ENCODE data around the gene CASP8AP2.
A peak's percentile ranks its signal among the peaks of the same experiment; 100 is the strongest.
"Not testable (repeated sequence)": the region's sequence is repeated elsewhere in the genome, so short reads cannot be mapped to it uniquely, and the experiment has no call there.

The CASP8AP2 gene

DNA sequence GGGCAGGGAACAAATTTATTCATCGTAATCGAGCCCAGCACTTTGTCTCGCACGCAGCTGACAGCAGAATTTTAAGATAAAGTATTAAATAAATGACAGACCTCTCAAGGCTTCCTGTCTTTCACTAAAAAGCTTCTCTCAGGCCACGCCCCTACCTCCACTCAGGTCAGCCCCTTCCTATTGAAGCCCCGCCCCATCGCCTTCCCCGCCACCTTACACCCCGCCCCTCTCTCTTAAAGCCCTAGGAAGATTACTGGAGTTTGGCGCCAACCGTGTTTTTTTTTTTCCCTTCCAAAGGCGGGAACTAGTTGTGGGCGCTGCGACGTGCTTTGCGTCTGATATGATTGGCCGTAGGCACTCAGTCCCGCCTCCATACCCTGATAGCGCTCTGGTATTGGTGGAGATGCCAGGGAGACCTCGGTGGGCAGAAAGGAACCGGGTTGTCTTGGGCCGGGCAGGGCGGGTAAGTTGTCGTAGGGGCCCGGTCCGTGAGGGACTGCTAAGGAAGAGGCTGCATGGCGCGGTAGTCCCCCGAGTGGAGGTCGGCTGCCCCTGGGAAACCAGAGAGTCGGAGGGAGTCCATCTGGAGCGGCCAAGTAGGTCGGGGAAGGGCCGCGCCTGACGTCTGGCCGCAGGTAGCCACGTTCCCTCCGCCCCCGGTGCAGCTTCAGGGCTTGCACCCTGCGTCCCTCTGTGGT is at the start of gene CASP8AP2:
CASP8AP2 (plus strand) TSS at position 409 of the 698 bp plus-strand sequence.
- peak; percentile 90 to 91 for DNase-seq (ENCODE audit: low read depth in 2 of 2)

DNA sequence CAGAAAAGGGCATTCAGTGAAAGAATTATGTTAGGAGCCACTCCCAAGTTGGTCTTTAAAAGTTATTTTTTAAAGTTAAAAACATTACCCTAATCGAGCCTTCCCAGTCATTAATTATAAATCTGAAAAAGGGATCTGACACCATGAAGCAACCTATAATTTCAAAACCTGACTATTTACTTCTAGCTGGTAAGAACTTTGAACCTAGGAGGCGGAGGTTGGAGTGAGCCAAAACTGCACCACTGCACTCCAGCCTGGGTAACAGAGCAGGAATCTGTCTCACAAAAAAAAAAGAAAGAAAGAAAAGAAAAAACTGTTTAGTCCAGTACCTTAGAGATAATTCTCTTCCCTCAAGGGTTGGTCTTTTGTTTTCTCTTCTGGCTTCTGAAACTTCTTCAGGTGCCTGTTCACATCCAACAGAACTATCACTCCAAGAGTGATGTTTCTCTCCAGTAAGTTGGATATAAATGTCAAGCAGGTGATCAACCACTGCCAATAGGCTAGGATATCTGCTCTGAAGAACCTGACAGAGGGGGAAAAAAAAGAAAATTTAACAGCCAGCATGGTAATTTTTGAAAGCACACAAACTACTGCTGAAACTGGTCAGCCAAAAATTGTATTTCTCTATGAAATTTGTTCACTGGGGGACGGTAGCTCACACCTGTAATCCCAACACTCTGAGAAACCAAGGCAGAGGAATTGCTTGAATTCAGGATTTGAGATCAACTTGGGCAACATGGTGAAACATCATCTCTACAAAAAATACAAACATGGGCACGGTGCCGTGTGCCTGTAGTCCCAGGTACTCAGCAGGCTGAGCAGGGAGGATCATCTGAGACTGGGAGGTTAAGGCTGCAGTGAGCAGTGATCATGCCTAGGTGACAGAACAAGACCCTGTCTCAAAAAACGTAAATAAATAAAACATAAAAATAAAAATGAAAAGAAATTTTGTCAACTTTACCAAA is 48.3 kb upstream of the CASP8AP2 start:
- DNase-seq (ENCODE audit: low read depth in 2 of 2) = no peak

DNA sequence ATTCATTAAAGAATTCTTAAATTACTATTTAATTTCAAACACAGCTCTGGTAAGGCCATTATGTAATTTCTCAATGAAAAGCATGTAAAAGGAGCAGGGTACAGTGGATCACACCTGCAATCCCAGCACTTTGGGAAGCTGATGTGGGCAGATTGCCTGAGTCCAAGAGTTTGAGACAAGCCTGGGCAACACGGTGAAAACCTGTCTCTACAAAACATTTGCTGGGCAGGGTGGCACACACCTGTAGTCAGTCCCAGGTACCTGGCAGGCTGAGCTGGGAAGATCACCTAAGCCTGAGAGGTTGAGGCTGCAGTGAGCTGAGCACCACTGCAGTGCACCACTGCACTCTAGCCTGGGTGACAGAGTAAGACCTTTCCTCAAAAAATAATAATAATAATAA is 47.5 kb upstream of the CASP8AP2 start:
- no peak for DNase-seq (ENCODE audit: low read depth in 2 of 2)

GRCh38 chr6:89783293-89783692 is 46.4 kb upstream of the CASP8AP2 start:
- not testable (repeated sequence) for DNase-seq (ENCODE audit: low read depth in 2 of 2)

DNA sequence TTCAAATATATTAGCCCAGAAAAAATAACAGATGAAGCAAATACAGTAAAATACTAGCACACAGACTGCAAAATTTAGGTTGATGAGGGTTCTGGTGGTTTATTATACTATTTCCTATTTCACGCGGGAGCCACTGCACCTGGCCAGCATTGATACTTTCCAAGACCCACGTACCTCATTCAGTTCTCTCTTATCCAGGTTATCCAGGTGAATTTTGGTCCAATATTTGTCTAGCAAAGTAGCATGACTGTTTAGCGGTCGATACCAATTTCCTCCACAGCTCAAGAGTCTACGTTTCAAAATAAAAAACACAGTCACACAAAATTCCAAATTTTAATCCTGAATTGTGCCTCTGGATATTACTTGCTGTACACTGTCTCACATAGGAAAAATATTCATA is 44.8 kb upstream of the CASP8AP2 start:
- no peak for DNase-seq (ENCODE audit: low read depth in 2 of 2)

GRCh38 chr6:89786970-89787369 is 42.7 kb upstream of the CASP8AP2 start:
- no peak for DNase-seq (ENCODE audit: low read depth in 2 of 2)

DNA sequence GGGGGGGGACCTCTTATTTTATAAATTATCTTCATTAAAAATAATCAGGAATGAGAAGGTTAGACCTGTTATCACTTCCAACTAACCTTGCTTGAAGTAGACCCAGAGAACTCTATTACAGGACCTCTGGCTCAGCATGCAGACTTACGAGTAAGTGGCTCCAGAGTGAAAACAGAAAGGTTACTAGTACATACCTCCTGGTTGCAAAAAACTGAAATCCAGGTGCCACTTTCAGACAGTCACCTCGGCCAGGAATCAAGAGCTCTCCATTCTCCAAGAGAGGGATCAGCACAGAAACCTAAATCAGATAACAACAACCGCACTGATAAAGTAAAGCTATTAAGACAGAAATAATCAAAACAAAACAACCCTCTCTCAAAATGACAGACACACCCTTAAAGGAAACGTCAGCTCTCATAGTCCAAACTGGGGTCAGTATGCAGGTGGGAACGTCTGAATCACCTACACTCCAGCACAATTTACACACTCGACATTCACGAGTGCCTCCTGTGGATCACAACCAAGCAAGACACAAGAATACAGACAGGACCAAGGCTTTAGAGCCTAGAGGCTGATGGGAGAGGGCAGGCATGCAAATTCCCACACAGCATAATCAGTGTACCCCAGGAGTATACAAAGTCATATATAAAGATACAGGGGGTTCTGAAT is 41.9 kb upstream of the CASP8AP2 start:
- no peak for DNase-seq (ENCODE audit: low read depth in 2 of 2)

DNA sequence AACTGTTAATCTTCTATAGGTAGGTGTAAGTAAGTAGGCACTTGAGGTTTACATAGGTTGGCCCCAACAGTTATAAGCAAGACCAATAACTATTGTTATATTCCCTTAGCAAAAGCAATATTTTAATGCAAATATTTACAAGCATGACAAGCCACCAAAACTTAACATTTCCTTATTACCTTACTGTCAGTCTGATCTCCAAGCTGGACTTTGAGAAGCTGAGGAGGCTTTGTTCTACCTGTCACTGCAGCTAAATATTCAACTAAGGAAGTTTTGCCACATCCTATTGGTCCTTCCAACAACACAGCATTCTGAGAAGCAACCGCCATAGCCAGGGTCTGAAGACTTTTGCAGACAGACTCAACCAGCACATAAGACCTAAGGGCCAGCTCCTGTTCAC is 39.7 kb upstream of the CASP8AP2 start:
- DNase-seq (ENCODE audit: low read depth in 2 of 2) = no peak

DNA sequence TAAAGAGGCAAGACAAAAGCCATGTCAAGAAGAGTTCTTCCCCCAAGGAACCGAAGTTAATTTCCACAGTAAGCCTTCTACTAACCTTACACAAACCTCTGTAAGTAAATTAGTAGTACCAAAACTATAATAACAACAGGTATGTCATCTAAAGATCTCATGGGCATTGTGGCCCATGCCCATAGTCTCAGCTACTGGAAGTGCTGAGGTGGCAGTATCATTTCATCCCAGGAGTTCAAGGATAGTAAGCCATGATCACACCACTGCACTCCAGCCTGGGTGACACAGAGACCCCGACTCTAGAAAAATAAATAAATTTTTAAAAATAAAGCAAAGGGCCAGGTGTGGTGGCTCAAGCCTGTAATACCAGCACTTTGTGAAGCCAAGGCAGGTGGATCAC is 39.3 kb upstream of the CASP8AP2 start:
- DNase-seq (ENCODE audit: low read depth in 2 of 2) = no peak

DNA sequence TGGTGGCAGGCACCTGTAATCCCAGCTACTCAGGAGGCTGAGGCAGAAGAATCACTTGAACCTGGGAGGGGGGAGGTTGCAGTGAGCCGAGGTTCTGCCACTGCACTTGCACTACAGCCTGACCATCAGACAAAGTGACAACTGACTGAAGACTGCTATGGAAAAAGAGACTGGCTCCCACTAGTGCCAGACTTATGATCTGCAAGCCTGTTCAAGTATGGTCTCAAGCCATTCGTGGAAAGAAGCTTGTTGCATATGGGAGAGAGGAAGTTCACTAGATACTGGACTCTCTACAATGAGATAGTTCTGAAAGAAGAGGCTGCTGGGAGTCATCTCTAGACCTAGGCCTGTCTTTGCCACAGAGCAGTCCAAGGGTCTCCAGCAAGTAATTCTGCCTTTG is 36.8 kb upstream of the CASP8AP2 start:
- no peak for DNase-seq (ENCODE audit: low read depth in 2 of 2)

- DNase-seq (ENCODE audit: low read depth in 2 of 2) = no peak
Observed at GRCh38 chr6:89793586-89793985, 36.1 kb upstream of the CASP8AP2 start.

DNA sequence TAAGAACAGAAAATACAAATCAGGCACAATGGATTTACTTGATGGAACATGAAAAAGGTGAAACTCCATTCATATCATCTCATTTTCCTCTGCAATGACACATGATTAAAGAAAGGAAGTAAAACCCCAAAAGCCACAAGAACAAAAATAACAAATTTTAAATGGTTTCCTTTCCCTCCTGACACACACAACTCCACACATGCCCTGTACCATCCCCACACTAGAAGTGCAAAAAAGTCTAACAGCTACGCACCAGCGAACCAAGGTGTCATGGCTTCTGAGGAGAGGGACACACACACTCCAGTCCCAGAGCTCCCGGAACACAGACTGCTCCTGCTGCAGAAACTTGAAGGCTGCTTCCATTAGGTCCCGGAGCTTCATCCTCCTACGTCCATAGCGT is 35.4 kb upstream of the CASP8AP2 start:
- DNase-seq (ENCODE audit: low read depth in 2 of 2) = no peak

DNA sequence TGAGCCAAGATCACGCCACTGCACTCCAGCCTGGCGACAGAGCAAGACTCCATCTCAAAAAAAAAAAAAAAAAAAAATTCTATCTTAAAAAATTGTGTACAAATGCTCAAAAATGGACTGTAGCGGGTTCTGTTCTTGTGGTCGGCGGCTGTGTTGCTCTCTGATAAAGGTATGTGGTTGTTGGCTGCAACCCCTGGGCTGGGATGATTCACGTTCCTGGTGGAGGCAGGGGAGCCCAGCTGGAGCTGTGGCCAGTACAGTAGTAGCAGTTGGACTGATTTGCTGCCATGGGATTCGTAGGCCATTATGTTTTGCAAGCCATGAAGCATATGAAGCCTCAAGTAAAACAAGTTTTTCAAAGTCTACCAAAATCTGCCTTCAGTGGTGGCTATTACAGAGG is 32.4 kb upstream of the CASP8AP2 start:
- DNase-seq (ENCODE audit: low read depth in 2 of 2) = no peak

DNA sequence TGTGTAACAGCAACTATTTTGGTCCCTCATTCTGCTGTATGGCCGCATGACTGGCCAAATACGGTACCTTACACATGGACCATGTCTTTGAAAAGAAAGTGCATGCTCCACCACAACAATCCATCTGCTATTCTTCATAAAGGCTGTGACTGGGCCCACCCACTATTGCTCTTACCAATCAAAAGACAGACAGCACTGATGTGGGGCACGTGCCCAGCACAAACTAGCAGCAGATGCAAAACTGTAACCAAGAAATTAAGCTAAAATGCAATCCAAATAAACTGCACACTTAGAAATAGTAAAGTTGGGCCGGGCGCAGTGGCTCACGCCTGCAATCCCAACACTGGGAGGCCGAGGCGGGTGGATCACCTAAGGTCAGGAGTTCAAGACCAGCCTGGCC is 30.6 kb upstream of the CASP8AP2 start:
- DNase-seq (ENCODE audit: low read depth in 2 of 2) = no peak

GRCh38 chr6:89799756-89800155 is 29.9 kb upstream of the CASP8AP2 start:
- DNase-seq (ENCODE audit: low read depth in 2 of 2) = no peak

DNA sequence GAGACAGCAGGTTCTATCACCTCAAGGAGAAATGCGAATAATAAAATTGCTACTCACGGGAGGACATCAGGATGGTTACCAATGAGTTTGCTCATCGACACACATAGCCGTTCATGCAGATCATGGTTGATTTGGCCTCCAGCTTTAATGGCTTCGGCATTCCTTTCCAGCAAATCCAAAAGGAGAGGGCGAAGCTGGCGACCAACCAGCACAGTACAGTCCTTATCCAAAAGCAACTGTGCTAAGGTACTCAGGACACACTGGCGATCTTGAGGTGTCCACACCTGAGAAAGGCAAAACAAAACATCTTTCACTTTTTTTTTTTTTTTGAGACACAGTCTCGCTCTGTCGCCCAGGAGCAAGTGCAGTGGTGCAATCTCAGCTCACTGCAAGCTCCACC is 26.4 kb upstream of the CASP8AP2 start:
- DNase-seq (ENCODE audit: low read depth in 2 of 2) = no peak

DNA sequence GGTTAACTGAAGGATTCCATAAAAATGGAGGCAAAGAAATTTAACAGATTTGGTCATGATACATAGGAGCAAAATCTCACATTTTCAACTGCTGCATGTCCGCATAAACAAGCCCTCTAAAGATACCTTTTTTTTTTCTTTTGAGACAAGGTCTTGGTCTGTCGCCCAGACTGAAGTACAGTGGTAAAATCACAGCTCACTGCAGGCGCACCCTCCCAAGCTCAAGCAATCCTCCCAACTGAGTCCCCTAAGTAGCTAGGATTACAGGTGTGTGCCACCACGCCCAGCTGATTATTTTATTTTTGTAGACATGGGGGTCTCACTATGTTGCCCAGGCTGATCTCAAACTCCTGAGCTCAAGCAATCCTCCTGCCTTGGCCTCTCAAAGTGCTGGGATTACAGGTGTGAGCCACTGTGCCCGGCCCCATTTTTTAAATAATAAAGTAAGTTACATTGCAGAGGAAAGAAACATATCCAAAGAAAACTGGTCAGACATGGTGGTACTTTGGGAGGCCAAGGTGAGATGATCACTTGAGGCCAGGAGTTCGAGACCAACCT is 23.8 kb upstream of the CASP8AP2 start:
- no peak for DNase-seq (ENCODE audit: low read depth in 2 of 2)

GRCh38 chr6:89807581-89807980 is 22.1 kb upstream of the CASP8AP2 start:
- DNase-seq (ENCODE audit: low read depth in 2 of 2) = no peak

DNA sequence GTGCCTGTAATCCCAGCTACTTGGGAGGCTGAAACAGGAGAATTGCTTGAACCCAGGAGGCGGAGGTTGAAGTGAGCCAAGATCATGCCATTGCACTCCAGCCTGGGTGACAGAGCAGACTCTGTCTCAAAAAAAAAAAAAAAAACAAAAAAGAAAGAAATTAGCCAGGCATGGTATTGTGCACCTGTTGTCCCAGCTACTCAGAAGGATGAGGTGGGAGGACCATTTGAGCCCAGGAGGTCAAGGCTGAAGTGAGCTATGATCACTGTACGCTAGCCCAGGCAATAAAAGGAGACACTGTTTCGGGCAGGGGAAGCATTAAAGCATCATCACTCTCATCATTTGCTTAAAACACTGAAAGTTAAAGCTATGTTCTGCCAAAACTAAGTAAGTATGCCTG is 16.3 kb upstream of the CASP8AP2 start:
- not testable (repeated sequence) for DNase-seq (ENCODE audit: low read depth in 2 of 2)

- DNase-seq (ENCODE audit: low read depth in 2 of 2) = no peak
Observed at GRCh38 chr6:89817481-89817880, 12.2 kb upstream of the CASP8AP2 start.

GRCh38 chr6:89818977-89819335 is 10.7 kb upstream of the CASP8AP2 start:
- no peak for DNase-seq (ENCODE audit: low read depth in 2 of 2)

Measured in activated CD8-positive, alpha-beta memory T cell treated with anti-CD3 and anti-CD28 coated beads for 4 hours (primary cell).